ENCODE results near the gene AATK.

GRCh38 chr17:81169870-81170309, 3.9 kb upstream of the AATK start:
- TF ChIP-seq POLR2A (IDR thresholded peaks at IDR 0.05) (no peak), CTCF (IDR thresholded peaks at IDR 0.05) (no peak)

Data from thyroid gland (tissue), 4 donors.